Esophagus squamous epithelium (tissue), 4 donors: Measurements from ENCODE around the gene STARD3.

Source experiments
- CTCF ChIP-seq, 6 experiments: fragments of 450-650 bp in 4 of 6; fragments of 200-600 bp in 2 of 6; sonication (generic) in 2 of 6; IDR thresholded peaks; one replicate each; pipeline ENCODE4 v1.5.1; 2016 to 2019; ENCODE audit warnings: antibody characterized with exemption in 6 of 6, mild to moderate bottlenecking in 4 of 6, moderate library complexity in 4 of 6
- POLR2A ChIP-seq, 4 donors: fragments of 450-650 bp; IDR thresholded peaks; one replicate each; pipeline ENCODE4 v1.6.1; 2017; ENCODE audit warnings: antibody characterized with exemption in 4 of 4, mild to moderate bottlenecking in 4 of 4, moderate library complexity in 3 of 4

- no peak for TF ChIP-seq CTCF (IDR thresholded peaks at IDR 0.05)
- TF ChIP-seq POLR2A (IDR thresholded peaks at IDR 0.05), result no peak
These were observed 25.4 kb upstream of the STARD3 start for GRCh38 chr17:39611401-39612112.
